OCI-LY3 (cell line): ENCODE measurements around the gene SNTG2.

ENCODE experiments used
- H2AFZ ChIP-seq: fragments of 200-600, 300-600 bp; shearing (Covaris generic); 2 replicates; pipeline ENCODE4 v1.6.0; 2014; ENCODE audit warnings: antibody characterized with exemption, low read depth, low read length
- H3K27ac ChIP-seq: fragments of 200-600, 300-600 bp; sonication (generic); 2 replicates; pipeline ENCODE4 v1.5.1; 2014; ENCODE audit warnings: mild to moderate bottlenecking, low read length, moderate library complexity, mixed read lengths
- H3K27me3 ChIP-seq: fragments of 200-600, 300-600 bp; sonication (generic); 2 replicates; pipeline ENCODE4 v1.6.1; 2014; ENCODE audit warnings: low read depth, low read length, mixed read lengths
- H3K36me3 ChIP-seq: fragments of 200-600, 300-600 bp; sonication (generic); replicated peaks from 2 replicates; pipeline ENCODE3; 2014; ENCODE audit warnings: low read depth, low read length, mixed read lengths
- H3K4me1 ChIP-seq: fragments of 300-600, 200-600 bp; sonication (generic); 2 replicates; pipeline ENCODE4 v1.6.1; 2014; ENCODE audit warnings: low read length, mixed read lengths
- H3K4me2 ChIP-seq: fragments of 200-600, 300-600 bp; sonication (generic); 2 replicates; pipeline ENCODE4 v1.6.1; 2014; ENCODE audit warnings: low read length, mixed read lengths
- H3K4me3 ChIP-seq: fragments of 300-600, 200-600 bp; sonication (generic); 2 replicates; pipeline ENCODE4 v1.5.1; 2014; ENCODE audit warnings: antibody characterized with exemption, mild to moderate bottlenecking, low read length, moderate library complexity
- H3K79me2 ChIP-seq: fragments of 300-600, 200-600 bp; shearing (Covaris generic); 2 replicates; pipeline ENCODE4 v1.6.1; 2014; ENCODE audit warnings: mild to moderate bottlenecking, low read length, mixed read lengths
- H3K9ac ChIP-seq: fragments of 300-600, 200-600 bp; shearing (Covaris generic); 2 replicates; pipeline ENCODE4 v1.6.0; 2014; ENCODE audit warnings: mild to moderate bottlenecking, low read length, moderate library complexity
- H3K9me3 ChIP-seq: fragments of 200-600, 300-600 bp; shearing (Covaris generic); 2 replicates; pipeline ENCODE4 v1.6.1; 2014; ENCODE audit warnings: low read length, mixed read lengths; ENCODE audit not compliant: insufficient read depth
- H4K20me1 ChIP-seq: fragments of 200-600, 300-600 bp; sonication (generic); 2 replicates; pipeline ENCODE4 v1.6.1; 2016; ENCODE audit warnings: low read length, mixed read lengths; ENCODE audit not compliant: insufficient read depth
- CTCF ChIP-seq: fragments of 200-600, 300-600 bp; sonication (generic); IDR thresholded peaks from 2 replicates; pipeline ENCODE4 v1.5.1; 2014; ENCODE audit warnings: antibody characterized with exemption, low read length, low read depth
- EZH2phosphoT487 ChIP-seq: fragments of 200-600 bp; shearing (Covaris generic); IDR thresholded peaks from 2 replicates; pipeline ENCODE4 v1.6.1; 2018; ENCODE audit warnings: antibody characterized with exemption, mixed run types, low read depth

Gene SNTG2

GRCh38 chr2:1060987-1061386, 110.3 kb downstream of the SNTG2 start:
- no peaks in the 10 kb centered on the region for H3K9me3 ChIP-seq
- H4K20me1 ChIP-seq: no peaks in the 10 kb centered on the region
- H3K27me3 ChIP-seq: no peaks in the 10 kb centered on the region
- no peak overlapping the region for H3K9ac ChIP-seq
- H3K27ac ChIP-seq: no peak overlapping the region
- TF ChIP-seq EZH2phosphoT487: no peak
- no peak for TF ChIP-seq CTCF
- H3K4me1 ChIP-seq: no peaks in the 10 kb centered on the region
- H3K4me2 ChIP-seq: no peak overlapping the region
- no peak overlapping the region for H2AFZ ChIP-seq
- no peak overlapping the region for H3K4me3 ChIP-seq
- no peaks in the 10 kb centered on the region for H3K36me3 ChIP-seq
- H3K79me2 ChIP-seq: no peaks in the 10 kb centered on the region

GRCh38 chr2:1068241-1068640, 117.6 kb downstream of the SNTG2 start:
- TF ChIP-seq EZH2phosphoT487 (no peak), CTCF (no peak)

GRCh38 chr2:1068822-1069221, 118.2 kb downstream of the SNTG2 start:
- Histone ChIP-seq H3K9me3 (no peaks in the 10 kb centered on the region), H3K4me3 (no peak overlapping the region), H3K36me3 (no peaks in the 10 kb centered on the region), H3K27ac (no peak overlapping the region), H3K9ac (no peak overlapping the region), H3K4me1 (no peaks in the 10 kb centered on the region), H3K27me3 (no peaks in the 10 kb centered on the region), H2AFZ (no peak overlapping the region), H4K20me1 (no peaks in the 10 kb centered on the region), H3K4me2 (no peak overlapping the region), H3K79me2 (no peaks in the 10 kb centered on the region)
- TF ChIP-seq CTCF (no peak), EZH2phosphoT487 (no peak)

More at GRCh38 chr2:1068241-1068640, 117.6 kb downstream of the SNTG2 start:
- no peaks in the 10 kb centered on the region for H4K20me1 ChIP-seq
- H3K9me3 ChIP-seq: no peaks in the 10 kb centered on the region
- no peaks in the 10 kb centered on the region for H3K36me3 ChIP-seq
- no peaks in the 10 kb centered on the region for H3K4me1 ChIP-seq
- H3K27me3 ChIP-seq: no peaks in the 10 kb centered on the region
- H3K4me2 ChIP-seq: no peak overlapping the region
- H3K79me2 ChIP-seq: no peaks in the 10 kb centered on the region
- no peak overlapping the region for H3K27ac ChIP-seq
- no peak overlapping the region for H3K4me3 ChIP-seq
- no peak overlapping the region for H3K9ac ChIP-seq
- no peak overlapping the region for H2AFZ ChIP-seq

- TF ChIP-seq EZH2phosphoT487: no peak
- no peak for TF ChIP-seq CTCF
- Histone ChIP-seq H3K27ac (no peak overlapping the region), H4K20me1 (no peaks in the 10 kb centered on the region), H3K4me1 (no peaks in the 10 kb centered on the region), H3K79me2 (no peaks in the 10 kb centered on the region), H3K4me3 (no peak overlapping the region), H3K27me3 (no peaks in the 10 kb centered on the region), H3K9ac (no peak overlapping the region), H3K9me3 (no peaks in the 10 kb centered on the region), H3K36me3 (no peaks in the 10 kb centered on the region), H3K4me2 (no peak overlapping the region), H2AFZ (no peak overlapping the region)
Measured at GRCh38 chr2:1069847-1070246, 119.2 kb downstream of the SNTG2 start.
